Nephron (organoid): ENCODE data around the gene MED13L.
A peak's percentile ranks its signal among the peaks of the same experiment; 100 is the strongest.
"Not testable (repeated sequence)": the region's sequence is repeated elsewhere in the genome, so short reads cannot be mapped to it uniquely, and the experiment has no call there.

Experiments
- H3K27ac Mint-ChIP-seq, 3 experiments: 2 replicates each; pipeline ENCODE4 v1.8.0; 2020; ENCODE audit warnings: mixed read lengths in 3 of 3, mild to moderate bottlenecking in 2 of 3, moderate library complexity in 1 of 3
- H3K27me3 Mint-ChIP-seq: 2 replicates; pipeline ENCODE4 v1.8.0; 2021; ENCODE audit warnings: low read depth, mild to moderate bottlenecking, moderate library complexity, mixed read lengths
- H3K36me3 Mint-ChIP-seq: 2 replicates; pipeline ENCODE4 v1.8.0; 2020; ENCODE audit warnings: low read depth, mixed read lengths
- H3K4me1 Mint-ChIP-seq: 2 replicates; pipeline ENCODE4 v1.8.0; 2020; ENCODE audit warnings: mixed read lengths
- H3K4me3 Mint-ChIP-seq, 3 experiments: 2 replicates each; pipeline ENCODE4 v1.8.0; 2020; ENCODE audit warnings: mild to moderate bottlenecking in 3 of 3, mixed read lengths in 3 of 3, moderate library complexity in 2 of 3
- H3K9me3 Mint-ChIP-seq: 2 replicates; pipeline ENCODE4 v1.8.0; 2020; ENCODE audit warnings: mixed read lengths
- CTCF ChIP-seq, 3 experiments: fragments of 200-600 bp; sonication (generic); IDR thresholded peaks; one replicate each; pipeline ENCODE4 v1.5.0; 2021; ENCODE audit warnings: antibody characterized with exemption in 3 of 3; ENCODE audit not compliant: unreplicated experiment in 3 of 3

The MED13L gene

GRCh38 chr12:115983226-115983798 lies 294.2 kb downstream of the MED13L start:
- no peak for TF ChIP-seq CTCF (IDR thresholded peaks at IDR 0.05; ENCODE audit: unreplicated experiment in 3 of 3)
- Mint-ChIP-seq H3K9me3 (no peaks in the 10 kb centered on the region), H3K27me3 (no peaks in the 10 kb centered on the region), H3K36me3 (peaks cover 65% of the 10 kb centered on the region), H3K27ac (no peak overlapping the region), H3K4me3 (no peak overlapping the region), H3K4me1 (peaks cover 3% of the 10 kb centered on the region)

- Mint-ChIP-seq H3K9me3 (no peaks in the 10 kb centered on the region), H3K4me1 (peaks cover under 1% of the 10 kb centered on the region), H3K27me3 (no peaks in the 10 kb centered on the region), H3K4me3 (no peak overlapping the region), H3K36me3 (peaks cover 60% of the 10 kb centered on the region), H3K27ac (no peak overlapping the region)
- TF ChIP-seq CTCF (IDR thresholded peaks at IDR 0.05; ENCODE audit: unreplicated experiment in 3 of 3): no peak
Observed at GRCh38 chr12:115980339-115980738, 297.2 kb downstream of the MED13L start.

GRCh38 chr12:115979851-115980250 lies 297.6 kb downstream of the MED13L start:
- peaks cover 6% of the 10 kb centered on the region for H3K4me1 Mint-ChIP-seq
- H3K36me3 Mint-ChIP-seq: peaks cover 65% of the 10 kb centered on the region
- no peak overlapping the region for H3K27ac Mint-ChIP-seq
- no peaks in the 10 kb centered on the region for H3K9me3 Mint-ChIP-seq
- H3K4me3 Mint-ChIP-seq: no peak overlapping the region
- no peaks in the 10 kb centered on the region for H3K27me3 Mint-ChIP-seq
- no peak for TF ChIP-seq CTCF (IDR thresholded peaks at IDR 0.05; ENCODE audit: unreplicated experiment in 3 of 3)

GRCh38 chr12:115979351-115979750 lies 298.1 kb downstream of the MED13L start:
- Mint-ChIP-seq H3K9me3 (no peaks in the 10 kb centered on the region), H3K27ac (no peak overlapping the region), H3K4me3 (no peak overlapping the region), H3K4me1 (peaks cover 8% of the 10 kb centered on the region), H3K36me3 (peaks cover 65% of the 10 kb centered on the region), H3K27me3 (no peaks in the 10 kb centered on the region)
- TF ChIP-seq CTCF (IDR thresholded peaks at IDR 0.05; ENCODE audit: unreplicated experiment in 3 of 3): no peak

GRCh38 chr12:115976829-115977228 lies 300.7 kb downstream of the MED13L start:
- H3K36me3 Mint-ChIP-seq: peaks cover 60% of the 10 kb centered on the region

GRCh38 chr12:115975411-115975810 lies 302.1 kb downstream of the MED13L start:
- Mint-ChIP-seq H3K4me1 (peaks cover 21% of the 10 kb centered on the region), H3K9me3 (no peaks in the 10 kb centered on the region), H3K27me3 (no peaks in the 10 kb centered on the region), H3K36me3 (peaks cover 62% of the 10 kb centered on the region), H3K4me3 (no peak overlapping the region), H3K27ac (peak overlapping the region in 2 of 3 experiments; percentile 9 to 62)
- no peak for TF ChIP-seq CTCF (IDR thresholded peaks at IDR 0.05; ENCODE audit: unreplicated experiment in 3 of 3)

More at GRCh38 chr12:115976829-115977228, 300.7 kb downstream of the MED13L start:
- H3K4me1 Mint-ChIP-seq: peaks cover 21% of the 10 kb centered on the region
- not testable (repeated sequence) for H3K27ac Mint-ChIP-seq, H3K9me3 Mint-ChIP-seq, H3K27me3 Mint-ChIP-seq, H3K4me3 Mint-ChIP-seq
